ENCODE results near the gene GLT8D1. TPM values are rescaled to one million over a fixed set of nuclear protein-coding genes. Genes with fewer than 3 reads are reported as not detected.
"Not testable (repeated sequence)": the region's sequence is repeated elsewhere in the genome, so short reads cannot be mapped to it uniquely, and the experiment has no call there.

Gene GLT8D1
- polyA plus RNA-seq, 2 of the 4 experiments (the other 2 are of a cell fraction): 37.3 to 58.5 TPM

- TF ChIP-seq REST (IDR thresholded peaks at IDR 0.05): no peak
- no peak for TF ChIP-seq JUNB (IDR thresholded peaks at IDR 0.05)
- TF ChIP-seq FOXS1 (CRISPR knock-in tag; IDR thresholded peaks at IDR 0.05): no peak
- no peak for TF ChIP-seq NPAS2 (CRISPR knock-in tag; IDR thresholded peaks at IDR 0.05; ENCODE audit: borderline replicate concordance)
- no peak for TF ChIP-seq MAFK (IDR thresholded peaks at IDR 0.05; ENCODE audit: partially characterized antibody)
- no peak for TF ChIP-seq KDM5A (IDR thresholded peaks at IDR 0.05)
Measured at GRCh38 chr3:52731590-52731989, 26.0 kb upstream of the GLT8D1 start (continued).

GRCh38 chr3:52730681-52731080, 25.1 kb upstream of the GLT8D1 start:
- POLR2A ChIA-PET: no interaction called here
- no peak for FAIRE-seq
- no peak overlapping the region for H3K4me3 ChIP-seq
- no peaks in the 10 kb centered on the region for H3K4me1 ChIP-seq
- H3K27ac ChIP-seq: no peak overlapping the region
- peaks cover 6% of the 10 kb centered on the region; the same call in 2 of the 3 replicates for H3K9me3 ChIP-seq
- no peak overlapping the region for H3K4me2 ChIP-seq
- no peak for DNase-seq (ENCODE audit: low read depth in 1 of 2, low spot score in 1 of 2)
- ATAC-seq: no peak
- TF ChIP-seq ZC3H11A (IDR thresholded peaks at IDR 0.05) (no peak), KDM5A (IDR thresholded peaks at IDR 0.05) (no peak), NR3C1 (IDR thresholded peaks at IDR 0.05) (no peak), ZFP36 (IDR thresholded peaks at IDR 0.05; ENCODE audit: borderline replicate concordance, partially characterized antibody) (no peak), JUN (IDR thresholded peaks at IDR 0.05) (no peak), USF2 (IDR thresholded peaks at IDR 0.05) (no peak), MAFK (IDR thresholded peaks at IDR 0.05; ENCODE audit: partially characterized antibody) (no peak), ATOH8 (CRISPR knock-in tag; IDR thresholded peaks at IDR 0.05; ENCODE audit: low read depth) (no peak), JUNB (IDR thresholded peaks at IDR 0.05) (no peak), EP300 (IDR thresholded peaks at IDR 0.05) (no peak), MAZ (IDR thresholded peaks at IDR 0.05; ENCODE audit: borderline replicate concordance, low read depth, low read length) (no peak), KDM1A (IDR thresholded peaks at IDR 0.05; ENCODE audit: low read depth) (no peak), EHF (CRISPR knock-in tag; IDR thresholded peaks at IDR 0.05) (no peak), HMGXB4 (CRISPR knock-in tag; IDR thresholded peaks at IDR 0.05; ENCODE audit: borderline replicate concordance) (no peak), SMC3 (IDR thresholded peaks at IDR 0.05) (no peak)
- CTCF ChIA-PET: interaction anchor here (1.0 to 1.4 kb wide), 2 partner anchors 11 to 13 kb away, joined by 3 to 4 read pairs; no protein-coding TSS in a partner anchor

GRCh38 chr3:52728753-52729152, 23.2 kb upstream of the GLT8D1 start:
- H3K9me3 ChIP-seq; H3K27ac ChIP-seq; H3K4me2 ChIP-seq; CTCF ChIA-PET; FAIRE-seq; H3K4me3 ChIP-seq; ATAC-seq; DNase-seq (ENCODE audit: low read depth in 1 of 2, low spot score in 1 of 2); POLR2A ChIA-PET; H3K4me1 ChIP-seq: not testable (repeated sequence)
- WGBS (ENCODE audit: missing lambda C conversion rate): 79% methylated on average over 3 of the region's 3 CpGs

Measured in A549 (cell line).